HG02642 (cell line): ENCODE data around the gene SLC25A42.

ENCODE experiments used
- ATAC-seq: cut with Tn5 transposase; IDR thresholded peaks from one replicate; pipeline ENCODE4 v1.9.1; 2021; ENCODE audit warnings: mild to moderate bottlenecking; ENCODE audit not compliant: unreplicated experiment, poor library complexity

The SLC25A42 gene

GRCh38 chr19:19154768-19155494 lies 91.1 kb downstream of the SLC25A42 start:
- ATAC-seq = no peak

- ATAC-seq = peak; percentile 72
These were observed 91.9 kb downstream of the SLC25A42 start for GRCh38 chr19:19155495-19156219.

GRCh38 chr19:19157808-19158207 lies 94.0 kb downstream of the SLC25A42 start:
- no peak for ATAC-seq

GRCh38 chr19:19159534-19159933 lies 95.7 kb downstream of the SLC25A42 start:
- no peak for ATAC-seq

GRCh38 chr19:19160461-19161035 lies 96.8 kb downstream of the SLC25A42 start:
- peak; percentile 46 for ATAC-seq

- ATAC-seq = no peak
These were observed 98.7 kb downstream of the SLC25A42 start for GRCh38 chr19:19162495-19162894.
